ENCODE data around the gene CLEC4F.

GRCh38 chr2:70801607-70802263 lies 18.7 kb downstream of the CLEC4F start:
- TF ChIP-seq GATA2 (IDR thresholded peaks at IDR 0.05; ENCODE audit: low read depth, low read length) (no peak), GATA3 (IDR thresholded peaks at IDR 0.05; ENCODE audit: low read depth, low read length) (no peak)
